ENCODE data around the gene GLDN. TPM values are rescaled to one million over a fixed set of nuclear protein-coding genes. Genes with fewer than 3 reads are reported as not detected.

Gene GLDN
- total and polyA plus RNA-seq, 2 of the 4 experiments (the other 2 are of a cell fraction): under 0.01 TPM; not detected in 1

- no peak for ATAC-seq (ENCODE audit: low read depth)
- Histone ChIP-seq H2AK5ac (ENCODE audit: low read depth, low read length) (no peak overlapping the region), H3K27ac (ENCODE audit: insufficient read depth, low read length) (no peak overlapping the region), H2BK15ac (ENCODE audit: low read depth, low read length) (no peak overlapping the region), H4K8ac (ENCODE audit: low read depth in 2 of 2, low read length in 2 of 2) (no peak overlapping the region), H4K5ac (ENCODE audit: low read depth, low read length) (no peak overlapping the region), H3K18ac (ENCODE audit: low read depth, low read length) (no peak overlapping the region), H3K4ac (ENCODE audit: low read depth, low read length) (no peak overlapping the region), H3K4me1 (ENCODE audit: control insufficient read depth, insufficient read depth, low read length) (no peaks in the 10 kb centered on the region), H3K9me1 (ENCODE audit: insufficient read depth, low read length) (no peaks in the 10 kb centered on the region; the same call in 1 of the 2 replicates), H2AFZ (replicated peaks; ENCODE audit: low read length, poor library complexity) (no peak overlapping the region), H2BK20ac (ENCODE audit: low read depth, low read length) (no peak overlapping the region), H3K79me1 (ENCODE audit: low read depth in 1 of 2, low read length in 2 of 2) (no peaks in the 10 kb centered on the region), H3K9me3 (ENCODE audit: control insufficient read depth, insufficient read depth, low read length) (no peaks in the 10 kb centered on the region), H4K91ac (ENCODE audit: insufficient read depth, low read depth, low read length) (no peak overlapping the region), H3K9ac (ENCODE audit: low read depth, low read length) (no peak overlapping the region), H2BK120ac (ENCODE audit: low read depth, low read length) (no peak overlapping the region), H3K4me2 (ENCODE audit: low read depth, low read length) (no peak overlapping the region), H3K14ac (replicated peaks; ENCODE audit: low read depth, low read length) (no peak overlapping the region), H3K27me3 (ENCODE audit: control insufficient read depth, insufficient read depth, low read length) (peaks cover 26% of the 10 kb centered on the region), H2BK5ac (ENCODE audit: low read depth, low read length, poor library complexity, severe bottlenecking) (no peak overlapping the region), H3K56ac (ENCODE audit: extremely low read depth, insufficient read depth, low read length) (no peak overlapping the region), H4K20me1 (ENCODE audit: insufficient read depth, low read length) (no peaks in the 10 kb centered on the region), H3K4me3 (ENCODE audit: insufficient read depth, low read depth, low read length) (no peak overlapping the region), H3K36me3 (ENCODE audit: control insufficient read depth, insufficient read depth, low read length) (no peaks in the 10 kb centered on the region), H2AK9ac (replicated peaks; ENCODE audit: low read depth, low read length, poor library complexity) (no peak overlapping the region), H3K23ac (ENCODE audit: low read depth, low read length) (no peak overlapping the region)
- no peak for DNase-seq
- POLR2A ChIA-PET (ENCODE audit: unreplicated experiment): no interaction called here
- no TSS peak for BruUV-seq (replicated peaks)
- in situ Hi-C loops (cut with MboI; ENCODE audit: low sequenced_read_pairs): no loop called here
- CTCF ChIA-PET: interaction anchor here (0.7 kb wide), 1 partner anchor 15 kb away, joined by 3 read pairs; no protein-coding TSS in a partner anchor
- 100% methylated on average over 2 of the region's 3 CpGs; no CpG with 5 or more reads in 1 of the 2 experiments for WGBS, 2 experiments (ENCODE audit: extremely low coverage in 2 of 2, insufficient read length in 1 of 2)
- no peak for TF ChIP-seq CEBPB (IDR thresholded peaks at IDR 0.05; ENCODE audit: low read depth, low read length)
- TF ChIP-seq MAFK (IDR thresholded peaks at IDR 0.05; ENCODE audit: low read depth, low read length): no peak
- TF ChIP-seq, protein P1, sequence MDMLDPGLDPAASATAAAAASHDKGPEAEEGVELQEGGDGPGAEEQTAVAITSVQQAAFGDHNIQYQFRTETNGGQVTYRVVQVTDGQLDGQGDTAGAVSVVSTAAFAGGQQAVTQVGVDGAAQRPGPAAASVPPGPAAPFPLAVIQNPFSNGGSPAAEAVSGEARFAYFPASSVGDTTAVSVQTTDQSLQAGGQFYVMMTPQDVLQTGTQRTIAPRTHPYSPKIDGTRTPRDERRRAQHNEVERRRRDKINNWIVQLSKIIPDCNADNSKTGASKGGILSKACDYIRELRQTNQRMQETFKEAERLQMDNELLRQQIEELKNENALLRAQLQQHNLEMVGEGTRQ (IDR thresholded peaks at IDR 0.05; ENCODE audit: low read depth, low read length): no peak
- TF ChIP-seq RCOR1 (IDR thresholded peaks at IDR 0.05; ENCODE audit: insufficient replicate concordance, low read length): no peak
- no peak for TF ChIP-seq RFX5 (IDR thresholded peaks at IDR 0.05; ENCODE audit: low read depth, low read length)
- TF ChIP-seq SMC3 (IDR thresholded peaks at IDR 0.05; ENCODE audit: low read depth, low read length): no peak
- TF ChIP-seq NFE2L2 (IDR thresholded peaks at IDR 0.05; ENCODE audit: low read depth, low read length): no peak
- TF ChIP-seq, protein P2, sequence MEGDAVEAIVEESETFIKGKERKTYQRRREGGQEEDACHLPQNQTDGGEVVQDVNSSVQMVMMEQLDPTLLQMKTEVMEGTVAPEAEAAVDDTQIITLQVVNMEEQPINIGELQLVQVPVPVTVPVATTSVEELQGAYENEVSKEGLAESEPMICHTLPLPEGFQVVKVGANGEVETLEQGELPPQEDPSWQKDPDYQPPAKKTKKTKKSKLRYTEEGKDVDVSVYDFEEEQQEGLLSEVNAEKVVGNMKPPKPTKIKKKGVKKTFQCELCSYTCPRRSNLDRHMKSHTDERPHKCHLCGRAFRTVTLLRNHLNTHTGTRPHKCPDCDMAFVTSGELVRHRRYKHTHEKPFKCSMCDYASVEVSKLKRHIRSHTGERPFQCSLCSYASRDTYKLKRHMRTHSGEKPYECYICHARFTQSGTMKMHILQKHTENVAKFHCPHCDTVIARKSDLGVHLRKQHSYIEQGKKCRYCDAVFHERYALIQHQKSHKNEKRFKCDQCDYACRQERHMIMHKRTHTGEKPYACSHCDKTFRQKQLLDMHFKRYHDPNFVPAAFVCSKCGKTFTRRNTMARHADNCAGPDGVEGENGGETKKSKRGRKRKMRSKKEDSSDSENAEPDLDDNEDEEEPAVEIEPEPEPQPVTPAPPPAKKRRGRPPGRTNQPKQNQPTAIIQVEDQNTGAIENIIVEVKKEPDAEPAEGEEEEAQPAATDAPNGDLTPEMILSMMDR (conservative IDR thresholded peaks at IDR 0.05; ENCODE audit: low read depth, low read length): no peak
- TF ChIP-seq POLR2A (IDR thresholded peaks at IDR 0.05; ENCODE audit: low read depth, low read length): no peak
- no peak for TF ChIP-seq MAZ (IDR thresholded peaks at IDR 0.05; ENCODE audit: borderline replicate concordance, low read depth, low read length)
- TF ChIP-seq FOS (IDR thresholded peaks at IDR 0.05; ENCODE audit: low read depth, low read length): no peak
- no peak for TF ChIP-seq MXI1 (IDR thresholded peaks at IDR 0.05; ENCODE audit: borderline replicate concordance, low read depth, low read length)
- no peak for TF ChIP-seq BHLHE40 (IDR thresholded peaks at IDR 0.05; ENCODE audit: low read depth, low read length)
- TF ChIP-seq, protein P3, sequence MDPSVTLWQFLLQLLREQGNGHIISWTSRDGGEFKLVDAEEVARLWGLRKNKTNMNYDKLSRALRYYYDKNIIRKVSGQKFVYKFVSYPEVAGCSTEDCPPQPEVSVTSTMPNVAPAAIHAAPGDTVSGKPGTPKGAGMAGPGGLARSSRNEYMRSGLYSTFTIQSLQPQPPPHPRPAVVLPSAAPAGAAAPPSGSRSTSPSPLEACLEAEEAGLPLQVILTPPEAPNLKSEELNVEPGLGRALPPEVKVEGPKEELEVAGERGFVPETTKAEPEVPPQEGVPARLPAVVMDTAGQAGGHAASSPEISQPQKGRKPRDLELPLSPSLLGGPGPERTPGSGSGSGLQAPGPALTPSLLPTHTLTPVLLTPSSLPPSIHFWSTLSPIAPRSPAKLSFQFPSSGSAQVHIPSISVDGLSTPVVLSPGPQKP (IDR thresholded peaks at IDR 0.05; ENCODE audit: borderline replicate concordance, low read depth, low read length): no peak
- intact Hi-C loops (cut with micrococcal nuclease): no loop called here
- dilution Hi-C loops (cut with HindIII; ENCODE audit: low sequenced_read_pairs, unreplicated experiment): no loop called here
Observed at GRCh38 chr15:51387699-51388041, 46.2 kb downstream of the GLDN start.
